Sciatic nerve (tissue), 2 donors: ENCODE data around the gene OTUD1. TPM values are rescaled to one million over a fixed set of nuclear protein-coding genes. Genes with fewer than 3 reads are reported as not detected.

Experiments
- ATAC-seq: fragments of 200-7000 bp; cut with Tn5 transposase; one replicate; pipeline ENCODE4 v1.9.1; 2020; ENCODE audit warnings: mild to moderate bottlenecking, moderate library complexity
- DNase-seq: peaks from one replicate; pipeline ENCODE4 v3.0.0-alpha.2; 2020; ENCODE audit warnings: low spot score
- intact Hi-C: fragments of 100-400 bp; cut with DNase I; formaldehyde crosslinking; loops from one replicate; pipeline ENCODE4 v1.14.2; 2022
- total RNA-seq: library from RNA; stranded (reverse); fragmentation: NEBNext Ultra II Directional; extraction: Animal tissue kit (Norgen Biotek cat#: 25700); gene quantifications from one replicate; pipeline ENCODE4 v1.2.1, GENCODE V29; 2021
- donor health status: DM: no; HTN: no; CAD: no.
- donor health status: DM: no; HTN: no; CAD: no.

OTUD1 gene
- total RNA-seq, 1 donor from 2014 or later = 33.9 TPM

- DNase-seq = no peak
- intact Hi-C loops = no loop called here
- ATAC-seq = no peak
These were observed 20.7 kb upstream of the OTUD1 start for GRCh38 chr10:23418051-23418681.

GRCh38 chr10:23419201-23419600 is 19.7 kb upstream of the OTUD1 start:
- intact Hi-C loops = no loop called here
- ATAC-seq (no peak), DNase-seq (no peak)

GRCh38 chr10:23419655-23420329 is 19.1 kb upstream of the OTUD1 start:
- ATAC-seq (no peak), DNase-seq (no peak)
- intact Hi-C loops = no loop called here

GRCh38 chr10:23421397-23421796 is 17.5 kb upstream of the OTUD1 start:
- DNase-seq (no peak), ATAC-seq (no peak)
- intact Hi-C loops = no loop called here

- ATAC-seq (no peak), DNase-seq (no peak)
- intact Hi-C loops = no loop called here
These were observed 16.9 kb upstream of the OTUD1 start for GRCh38 chr10:23422003-23422411.

- intact Hi-C loops = no loop called here
- no peak for DNase-seq
- no peak for ATAC-seq
These were observed 6.7 kb upstream of the OTUD1 start for GRCh38 chr10:23432166-23432565.

GRCh38 chr10:23432639-23433038 is 6.2 kb upstream of the OTUD1 start:
- ATAC-seq = no peak
- intact Hi-C loops = no loop called here
- DNase-seq = no peak

GRCh38 chr10:23433701-23434100 is 5.2 kb upstream of the OTUD1 start:
- ATAC-seq = no peak
- intact Hi-C loops = no loop called here

GRCh38 chr10:23435378-23435777 is 3.5 kb upstream of the OTUD1 start:
- ATAC-seq (no peak), DNase-seq (no peak)
- intact Hi-C loops = loop anchor here (5.0 kb wide), 1 partner anchor 88 kb away; no protein-coding TSS in a partner anchor

More at GRCh38 chr10:23433701-23434100, 5.2 kb upstream of the OTUD1 start:
- DNase-seq = no peak

- DNase-seq (no peak), ATAC-seq (no peak)
- intact Hi-C loops = loop anchor here (5.0 kb wide), 1 partner anchor 90 kb away; no protein-coding TSS in a partner anchor
These were observed 1.9 kb upstream of the OTUD1 start for GRCh38 chr10:23436983-23437382.

GRCh38 chr10:23437963-23438546 is 820 bp upstream of the OTUD1 start:
- ATAC-seq = no peak
- intact Hi-C loops = loop anchor here (5.0 kb wide), 1 partner anchor 91 kb away; no protein-coding TSS in a partner anchor
- no peak for DNase-seq

- DNase-seq (no peak), ATAC-seq (no peak)
- intact Hi-C loops = loop anchor here (5.0 kb wide), 1 partner anchor 92 kb away; no protein-coding TSS in a partner anchor
These were observed 631 bp downstream of the OTUD1 start for GRCh38 chr10:23439452-23439960.

GRCh38 chr10:23439961-23440889 is 1.4 kb downstream of the OTUD1 start:
- peak; percentile 62 for DNase-seq
- ATAC-seq = no peak
- intact Hi-C loops = loop anchor here (5.0 kb wide), 1 partner anchor 93 kb away; no protein-coding TSS in a partner anchor

GRCh38 chr10:23441251-23441650 is 2.4 kb downstream of the OTUD1 start:
- no peak for DNase-seq
- intact Hi-C loops = no loop called here
- no peak for ATAC-seq

- ATAC-seq = no peak
- no peak for DNase-seq
- intact Hi-C loops = no loop called here
These were observed 4.1 kb downstream of the OTUD1 start for GRCh38 chr10:23442936-23443335.

GRCh38 chr10:23445591-23445990 is 6.7 kb downstream of the OTUD1 start:
- DNase-seq (no peak), ATAC-seq (no peak)
- intact Hi-C loops = no loop called here

- ATAC-seq (no peak), DNase-seq (no peak)
- intact Hi-C loops = no loop called here
These were observed 9.4 kb downstream of the OTUD1 start for GRCh38 chr10:23448323-23448722.

- intact Hi-C loops = no loop called here
- ATAC-seq (peak; percentile 63), DNase-seq (no peak)
These were observed 10.1 kb downstream of the OTUD1 start for GRCh38 chr10:23448802-23449570.
